Body of pancreas (tissue), 4 donors: ENCODE measurements around the gene RIMBP3B.
"Not testable (repeated sequence)": the region's sequence is repeated elsewhere in the genome, so short reads cannot be mapped to it uniquely, and the experiment has no call there.

ENCODE experiments used
- POLR2A ChIP-seq, 3 donors: fragments of 450-650 bp; IDR thresholded peaks; one replicate each; pipeline ENCODE4 v1.6.1; 2016; ENCODE audit warnings: antibody characterized with exemption in 3 of 3, mild to moderate bottlenecking in 2 of 3
- TF ChIP-seq, protein P1 (sequence below), 7 experiments: fragments of 450-650 bp in 4 of 7; fragments of 200-600 bp in 3 of 7; sonication (generic) in 3 of 7; IDR thresholded peaks; one replicate each; pipeline ENCODE4 v1.5.1; 2016 to 2019; ENCODE audit warnings: antibody characterized with exemption in 7 of 7

DNA sequence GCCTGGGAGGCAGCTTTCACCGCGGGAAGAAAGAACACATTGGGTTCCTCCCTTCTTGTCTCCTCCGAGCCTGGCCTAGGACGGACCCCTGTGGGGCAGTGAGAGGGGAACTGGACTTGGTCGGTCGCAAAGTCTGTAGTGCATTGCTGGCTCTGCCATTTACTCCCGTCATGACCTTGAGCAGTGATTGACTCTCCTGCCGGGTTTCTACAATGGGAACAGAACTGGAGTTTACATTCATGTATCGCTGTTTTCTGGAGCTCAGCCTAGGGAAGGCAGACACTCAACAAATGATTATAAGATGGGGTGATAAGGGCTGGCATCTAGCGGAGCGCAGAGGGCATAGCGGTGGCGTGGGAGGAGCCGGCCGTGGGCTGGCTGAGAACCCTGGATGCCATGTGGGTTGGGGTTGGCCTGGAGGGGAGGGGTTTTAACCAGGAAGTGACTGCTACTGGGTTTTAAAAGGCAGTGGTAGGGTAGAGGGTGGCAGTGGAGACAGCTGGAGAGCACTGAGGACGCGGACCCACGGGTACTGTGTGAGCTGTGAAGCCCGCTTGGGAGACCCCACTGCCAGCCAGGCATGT, 36.7 kb downstream of the RIMBP3B start:
- not testable (repeated sequence) for TF ChIP-seq POLR2A (IDR thresholded peaks at IDR 0.05)
- TF ChIP-seq, protein P1, sequence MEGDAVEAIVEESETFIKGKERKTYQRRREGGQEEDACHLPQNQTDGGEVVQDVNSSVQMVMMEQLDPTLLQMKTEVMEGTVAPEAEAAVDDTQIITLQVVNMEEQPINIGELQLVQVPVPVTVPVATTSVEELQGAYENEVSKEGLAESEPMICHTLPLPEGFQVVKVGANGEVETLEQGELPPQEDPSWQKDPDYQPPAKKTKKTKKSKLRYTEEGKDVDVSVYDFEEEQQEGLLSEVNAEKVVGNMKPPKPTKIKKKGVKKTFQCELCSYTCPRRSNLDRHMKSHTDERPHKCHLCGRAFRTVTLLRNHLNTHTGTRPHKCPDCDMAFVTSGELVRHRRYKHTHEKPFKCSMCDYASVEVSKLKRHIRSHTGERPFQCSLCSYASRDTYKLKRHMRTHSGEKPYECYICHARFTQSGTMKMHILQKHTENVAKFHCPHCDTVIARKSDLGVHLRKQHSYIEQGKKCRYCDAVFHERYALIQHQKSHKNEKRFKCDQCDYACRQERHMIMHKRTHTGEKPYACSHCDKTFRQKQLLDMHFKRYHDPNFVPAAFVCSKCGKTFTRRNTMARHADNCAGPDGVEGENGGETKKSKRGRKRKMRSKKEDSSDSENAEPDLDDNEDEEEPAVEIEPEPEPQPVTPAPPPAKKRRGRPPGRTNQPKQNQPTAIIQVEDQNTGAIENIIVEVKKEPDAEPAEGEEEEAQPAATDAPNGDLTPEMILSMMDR (IDR thresholded peaks at IDR 0.05): not testable (repeated sequence)
